Measurements from ENCODE around the gene TMEM109.

Gene TMEM109

GRCh38 chr11:60941371-60942119 lies 27.6 kb downstream of the TMEM109 start:
- no peak for TF ChIP-seq CTCF (IDR thresholded peaks at IDR 0.05; ENCODE audit: control insufficient read depth, extremely low read depth, insufficient read depth)
- no peak for DNase-seq (ENCODE audit: low read depth)
- no peak overlapping the region for H3K4me3 ChIP-seq (ENCODE audit: low read depth, low read length)

- no peak overlapping the region for H3K4me3 ChIP-seq (ENCODE audit: low read depth, low read length)
- TF ChIP-seq CTCF (IDR thresholded peaks at IDR 0.05; ENCODE audit: control insufficient read depth, extremely low read depth, insufficient read depth) = no peak
- DNase-seq (ENCODE audit: low read depth) = no peak
These were observed 28.3 kb downstream of the TMEM109 start for GRCh38 chr11:60942219-60942618.

DNA sequence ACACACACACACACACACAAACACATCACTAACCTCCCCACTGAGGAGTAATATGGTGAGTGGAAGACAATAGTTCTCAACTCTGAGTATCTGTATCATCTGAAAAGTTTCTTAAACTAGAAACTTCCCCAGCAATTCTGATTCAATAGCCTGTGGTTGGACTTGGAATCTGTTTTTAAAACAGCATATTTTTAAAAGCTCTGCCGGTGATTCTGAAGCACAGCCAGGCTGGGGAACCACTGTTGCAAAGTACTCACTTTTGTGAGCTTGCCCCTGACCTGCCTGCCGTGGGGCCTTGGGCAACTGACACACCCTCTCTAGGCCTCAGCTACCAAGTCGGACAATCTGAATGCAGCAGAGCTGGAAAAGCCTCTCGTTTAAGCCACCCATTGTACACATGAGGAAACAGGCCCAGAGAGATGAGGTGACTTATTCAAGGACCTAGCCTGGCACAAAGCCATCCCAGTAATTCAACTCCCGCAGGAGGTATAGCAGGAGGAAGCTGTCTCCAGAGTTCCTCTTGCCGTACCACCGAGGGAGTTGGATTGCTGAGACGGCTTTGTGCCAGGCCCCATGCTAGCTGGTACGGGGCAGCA lies 29.1 kb downstream of the TMEM109 start:
- H3K4me3 ChIP-seq (ENCODE audit: low read depth, low read length) = no peak overlapping the region
- TF ChIP-seq CTCF (IDR thresholded peaks at IDR 0.05; ENCODE audit: control insufficient read depth, extremely low read depth, insufficient read depth) = no peak

GRCh38 chr11:60944490-60945294 lies 30.7 kb downstream of the TMEM109 start:
- no peak for TF ChIP-seq CTCF (IDR thresholded peaks at IDR 0.05; ENCODE audit: control insufficient read depth, extremely low read depth, insufficient read depth)
- H3K4me3 ChIP-seq (ENCODE audit: low read depth, low read length) = no peak overlapping the region
- no peak for DNase-seq (ENCODE audit: low read depth)

More for the DNA sequence above, 29.1 kb downstream of the TMEM109 start:
- DNase-seq (ENCODE audit: low read depth) = peak; percentile 30

DNA sequence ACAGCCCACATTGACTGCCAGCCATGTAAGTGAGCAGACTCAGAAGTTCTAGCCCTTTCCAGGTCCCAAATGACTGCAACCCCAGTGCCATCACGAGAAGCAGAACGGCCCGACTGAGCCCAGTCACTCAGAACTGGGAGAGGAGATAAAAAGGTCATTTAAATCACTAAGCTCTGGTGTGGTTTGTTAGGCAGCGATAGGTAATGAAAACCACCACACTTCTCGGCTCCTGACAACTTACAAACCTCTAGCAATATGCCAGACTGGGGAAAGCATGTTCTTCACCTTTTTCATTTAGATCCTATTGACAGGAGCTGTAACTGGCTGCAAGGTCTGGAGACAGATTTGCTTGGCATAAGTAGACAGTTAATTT lies 31.3 kb downstream of the TMEM109 start:
- TF ChIP-seq CTCF (IDR thresholded peaks at IDR 0.05; ENCODE audit: control insufficient read depth, extremely low read depth, insufficient read depth) = no peak
- no peak for DNase-seq (ENCODE audit: low read depth)

GRCh38 chr11:60946601-60947264 lies 32.8 kb downstream of the TMEM109 start:
- DNase-seq (ENCODE audit: low read depth) = no peak
- no peak overlapping the region for H3K4me3 ChIP-seq (ENCODE audit: low read depth, low read length)
- no peak for TF ChIP-seq CTCF (IDR thresholded peaks at IDR 0.05; ENCODE audit: control insufficient read depth, extremely low read depth, insufficient read depth)

More for the DNA sequence above, 31.3 kb downstream of the TMEM109 start:
- H3K4me3 ChIP-seq (ENCODE audit: low read depth, low read length) = no peak overlapping the region
